GM12801 (cell line): ENCODE data around the gene DTNB.

Experiments
- CTCF ChIP-seq: IDR thresholded peaks from one replicate; pipeline ENCODE4 v1.5.1; 2011; ENCODE audit warnings: control low read depth; ENCODE audit not compliant: insufficient read length; ENCODE audit errors: extremely low read depth

Gene DTNB

GRCh38 chr2:25339211-25339674, 334.1 kb downstream of the DTNB start:
- TF ChIP-seq CTCF = no peak

- TF ChIP-seq CTCF = no peak
Observed at GRCh38 chr2:25338401-25338800, 335.0 kb downstream of the DTNB start.

- no peak for TF ChIP-seq CTCF
Observed at GRCh38 chr2:25337891-25338290, 335.5 kb downstream of the DTNB start.

GRCh38 chr2:25337276-25337675, 336.1 kb downstream of the DTNB start:
- no peak for TF ChIP-seq CTCF

GRCh38 chr2:25336383-25336841, 337.0 kb downstream of the DTNB start:
- TF ChIP-seq CTCF = no peak

GRCh38 chr2:25335971-25336370, 337.4 kb downstream of the DTNB start:
- TF ChIP-seq CTCF = no peak

GRCh38 chr2:25335204-25335603, 338.2 kb downstream of the DTNB start:
- TF ChIP-seq CTCF = no peak

GRCh38 chr2:25334482-25334881, 338.9 kb downstream of the DTNB start:
- TF ChIP-seq CTCF = no peak
